H1 (cell line): ENCODE results near the gene PSMD13. TPM values are rescaled to one million over a fixed set of nuclear protein-coding genes. Genes with fewer than 3 reads are reported as not detected.

ENCODE experiments used
- CHD7 ChIP-seq: fragments of 300-600 bp; sonication (generic); IDR thresholded peaks from 2 replicates; pipeline ENCODE4 v1.7.1; 2012; ENCODE audit warnings: low read length, moderate library complexity, mild to moderate bottlenecking, inconsistent platforms; ENCODE audit not compliant: insufficient replicate concordance
- CREB1 ChIP-seq: IDR thresholded peaks from 2 replicates; pipeline ENCODE4 v1.6.1; 2012; ENCODE audit warnings: inconsistent platforms
- E2F6 ChIP-seq: IDR thresholded peaks from 2 replicates; pipeline ENCODE4 v1.6.1; 2012; ENCODE audit warnings: inconsistent platforms
- FOSL1 ChIP-seq: IDR thresholded peaks from 2 replicates; pipeline ENCODE4 v1.6.1; 2011; ENCODE audit warnings: mild to moderate bottlenecking, low read depth, low read length, moderate library complexity; ENCODE audit not compliant: insufficient read depth
- JUN ChIP-seq: IDR thresholded peaks from 2 replicates; pipeline ENCODE4 v1.6.1; 2011; ENCODE audit warnings: low read depth, mild to moderate bottlenecking, improper control_type of control experiment, low read length
- KDM1A ChIP-seq: fragments of 200-600, 300-600 bp; sonication (generic); IDR thresholded peaks from 2 replicates; pipeline ENCODE4 v1.7.1; 2016; ENCODE audit warnings: mild to moderate bottlenecking, low read length, borderline replicate concordance
- POLR2A ChIP-seq, 2 experiments: IDR thresholded peaks; 1 replicate in 1 of 2; 2 replicates in 1 of 2; pipeline ENCODE4 v1.6.1; 2011; ENCODE audit warnings: low read depth in 2 of 2, low read length in 2 of 2, mild to moderate bottlenecking in 2 of 2; ENCODE audit errors: control extremely low read depth in 1 of 2
- RNF2 ChIP-seq: fragments of 200-900, 300-1000 bp; sonication (generic); IDR thresholded peaks from 2 replicates; pipeline ENCODE4 v1.7.1; 2016; ENCODE audit warnings: borderline replicate concordance, low read depth, mild to moderate bottlenecking, antibody characterized with exemption, low read length; ENCODE audit not compliant: poor library complexity, severe bottlenecking; ENCODE audit errors: missing control alignments
- RXRA ChIP-seq: IDR thresholded peaks from 2 replicates; pipeline ENCODE4 v1.6.1; 2011; ENCODE audit warnings: low read depth, mild to moderate bottlenecking, low read length, moderate library complexity; ENCODE audit not compliant: insufficient read depth
- SAP30 ChIP-seq: fragments of 300-600 bp; sonication (generic); IDR thresholded peaks from 2 replicates; pipeline ENCODE4 v1.7.1; 2012; ENCODE audit warnings: low read length, moderate library complexity, mild to moderate bottlenecking, inconsistent platforms; ENCODE audit not compliant: insufficient read depth, insufficient replicate concordance
- SIRT6 ChIP-seq: IDR thresholded peaks from one replicate; pipeline ENCODE4 v1.7.1; 2012; ENCODE audit warnings: low read length, inconsistent platforms
- SP4 ChIP-seq: IDR thresholded peaks from 2 replicates; pipeline ENCODE4 v1.6.1; 2012; ENCODE audit warnings: low read length, inconsistent platforms
- polyA plus RNA-seq, 7 experiments: library from polyadenylated mRNA; depleted of rRNA in 3 of 7; stranded (reverse) in 5 of 7; unstranded in 2 of 7; fragments of >200 nt in 5 of 7; fragments of 200-250 nt in 2 of 7; gene quantifications; 1 replicate in 5 of 7; 2 replicates in 1 of 7; 4 replicates in 1 of 7; pipeline versions ENCODE4 v1.2.1 to v1.2.3, GENCODE V29; 2011 to 2013; ENCODE audit warnings: missing spikeins in 2 of 7, mixed read lengths in 2 of 7
- total RNA-seq: library from RNA; stranded (reverse); fragmentation: NEBNext Ultra II Directional; extraction: Animal tissue kit (Norgen Biotek cat#: 25700); gene quantifications from 2 replicates; pipeline ENCODE4 v1.2.1, GENCODE V29; 2021

The PSMD13 gene
- total and polyA plus RNA-seq, 2 of the 8 experiments (the other 6 are each of a cell fraction or from before 2014, with no cell fraction given): 121 to 141 TPM

- no peak for TF ChIP-seq CHD7
- TF ChIP-seq KDM1A: no peak
- no peak for TF ChIP-seq CREB1
- no peak for TF ChIP-seq JUN
- no peak for TF ChIP-seq RNF2
- no peak for TF ChIP-seq SIRT6
- TF ChIP-seq SAP30: no peak
- TF ChIP-seq E2F6: no peak
- no peak for TF ChIP-seq RXRA
- TF ChIP-seq SP4: no peak
- TF ChIP-seq FOSL1: no peak
- TF ChIP-seq POLR2A (IDR thresholded peaks at IDR 0.05; ENCODE audit: control extremely low read depth in 1 of 2, low read depth in 2 of 2, low read length in 2 of 2): no peak
Measured at GRCh38 chr11:230431-230830, 6.3 kb upstream of the PSMD13 start (continued).
